Right ventricle myocardium inferior (tissue), 1 donor: Measurements from ENCODE around the gene TNFAIP1. TPM values are rescaled to one million over a fixed set of nuclear protein-coding genes. Genes with fewer than 3 reads are reported as not detected.

ENCODE experiments used
- ATAC-seq: fragments of 200-7000 bp; cut with Tn5 transposase; one replicate; pipeline ENCODE4 v1.9.1; 2020; ENCODE audit warnings: mild to moderate bottlenecking, moderate library complexity
- DNase-seq: peaks from one replicate; pipeline ENCODE4 v3.0.0; 2021; ENCODE audit errors: missing footprints
- intact Hi-C: fragments of 100-400 bp; cut with DNase I; formaldehyde crosslinking; loops from one replicate; pipeline ENCODE4 v1.11.0; 2022
- total RNA-seq: library from RNA; stranded (reverse); fragmentation: NEBNext Ultra II Directional; extraction: Animal tissue kit (Norgen Biotek cat#: 25700); gene quantifications from one replicate; pipeline ENCODE4 v1.2.1, GENCODE V29; 2021
- donor health status: DM: no; HTN: yes; CAD: no; lungs with severe emphysema.

Gene TNFAIP1
- total RNA-seq, 1 donor from 2014 or later = 32.9 TPM

GRCh38 chr17:28366605-28367004, 31.0 kb downstream of the TNFAIP1 start:
- ATAC-seq = no peak
- no peak for DNase-seq
- intact Hi-C loops = no loop called here

- no peak for ATAC-seq
- DNase-seq = no peak
- intact Hi-C loops = no loop called here
Observed at GRCh38 chr17:28367641-28368305, 32.2 kb downstream of the TNFAIP1 start.

- DNase-seq (no peak), ATAC-seq (no peak)
- intact Hi-C loops = no loop called here
Observed at GRCh38 chr17:28368306-28368831, 32.8 kb downstream of the TNFAIP1 start.

GRCh38 chr17:28368915-28369683, 33.5 kb downstream of the TNFAIP1 start:
- ATAC-seq (no peak), DNase-seq (no peak)
- intact Hi-C loops = no loop called here

- ATAC-seq (no peak), DNase-seq (no peak)
- intact Hi-C loops = no loop called here
Observed at GRCh38 chr17:28369684-28370034, 34.1 kb downstream of the TNFAIP1 start.

GRCh38 chr17:28370035-28370743, 34.6 kb downstream of the TNFAIP1 start, which contains the start of gene VTN:
Gene VTN, minus strand, starts transcription at chr17:28370307. Its CDS starts 104 bp downstream, at chr17:28370203.
- no peak for DNase-seq
- intact Hi-C loops = no loop called here
- peak; percentile 48 for ATAC-seq

- no peak for DNase-seq
- intact Hi-C loops = no loop called here
- ATAC-seq = no peak
Observed at GRCh38 chr17:28370744-28371103, 35.2 kb downstream of the TNFAIP1 start.

- intact Hi-C loops = no loop called here
- DNase-seq = peak; percentile 94
- peak; percentile 89 for ATAC-seq
Observed at GRCh38 chr17:28371245-28372202, 36.0 kb downstream of the TNFAIP1 start, which contains the start of gene SARM1. Gene SARM1, plus strand, starts transcription at chr17:28371694. Its CDS starts 339 bp downstream, at chr17:28372033.

- DNase-seq (no peak), ATAC-seq (no peak)
- intact Hi-C loops = no loop called here
Observed at GRCh38 chr17:28372203-28372944, 36.8 kb downstream of the TNFAIP1 start.

GRCh38 chr17:28372945-28373274, 37.3 kb downstream of the TNFAIP1 start:
- intact Hi-C loops = no loop called here
- DNase-seq (no peak), ATAC-seq (no peak)

- no peak for ATAC-seq
- intact Hi-C loops = no loop called here
- DNase-seq = no peak
Observed at GRCh38 chr17:28379814-28380801, 44.5 kb downstream of the TNFAIP1 start.

- DNase-seq = no peak
- intact Hi-C loops = no loop called here
- ATAC-seq = no peak
Observed at GRCh38 chr17:28381141-28381825, 45.7 kb downstream of the TNFAIP1 start.

- intact Hi-C loops = no loop called here
- peak; percentile 77 for DNase-seq
- peak; percentile 78 for ATAC-seq
Observed at GRCh38 chr17:28384281-28385036, 48.9 kb downstream of the TNFAIP1 start.

- ATAC-seq = no peak
- intact Hi-C loops = no loop called here
- DNase-seq = no peak
Observed at GRCh38 chr17:28385037-28385400, 49.5 kb downstream of the TNFAIP1 start.

- intact Hi-C loops = no loop called here
- no peak for DNase-seq
- ATAC-seq = no peak
Observed at GRCh38 chr17:28385406-28385805, 49.8 kb downstream of the TNFAIP1 start.

- intact Hi-C loops = no loop called here
- ATAC-seq (no peak), DNase-seq (no peak)
Observed at GRCh38 chr17:28386391-28386790, 50.8 kb downstream of the TNFAIP1 start.
